VCaP (cell line): ENCODE data around the gene LRP1.

Source experiments
- H3K27ac ChIP-seq: fragments of 450-650 bp; 2 replicates; pipeline ENCODE4 v1.5.1; 2017
- CTCF ChIP-seq: fragments of 450-650 bp; conservative IDR thresholded peaks from 2 replicates; pipeline ENCODE4 v1.5.1; 2017; ENCODE audit warnings: mild to moderate bottlenecking, moderate library complexity

LRP1 gene

GRCh38 chr12:57244312-57244696, 116.0 kb downstream of the LRP1 start:
- TF ChIP-seq CTCF: no peak
- H3K27ac ChIP-seq: peak overlapping the region; percentile 69; the same call in 1 of the 2 replicates

GRCh38 chr12:57247041-57247440, 118.8 kb downstream of the LRP1 start:
- H3K27ac ChIP-seq: no peak overlapping the region
- TF ChIP-seq CTCF: no peak

DNA sequence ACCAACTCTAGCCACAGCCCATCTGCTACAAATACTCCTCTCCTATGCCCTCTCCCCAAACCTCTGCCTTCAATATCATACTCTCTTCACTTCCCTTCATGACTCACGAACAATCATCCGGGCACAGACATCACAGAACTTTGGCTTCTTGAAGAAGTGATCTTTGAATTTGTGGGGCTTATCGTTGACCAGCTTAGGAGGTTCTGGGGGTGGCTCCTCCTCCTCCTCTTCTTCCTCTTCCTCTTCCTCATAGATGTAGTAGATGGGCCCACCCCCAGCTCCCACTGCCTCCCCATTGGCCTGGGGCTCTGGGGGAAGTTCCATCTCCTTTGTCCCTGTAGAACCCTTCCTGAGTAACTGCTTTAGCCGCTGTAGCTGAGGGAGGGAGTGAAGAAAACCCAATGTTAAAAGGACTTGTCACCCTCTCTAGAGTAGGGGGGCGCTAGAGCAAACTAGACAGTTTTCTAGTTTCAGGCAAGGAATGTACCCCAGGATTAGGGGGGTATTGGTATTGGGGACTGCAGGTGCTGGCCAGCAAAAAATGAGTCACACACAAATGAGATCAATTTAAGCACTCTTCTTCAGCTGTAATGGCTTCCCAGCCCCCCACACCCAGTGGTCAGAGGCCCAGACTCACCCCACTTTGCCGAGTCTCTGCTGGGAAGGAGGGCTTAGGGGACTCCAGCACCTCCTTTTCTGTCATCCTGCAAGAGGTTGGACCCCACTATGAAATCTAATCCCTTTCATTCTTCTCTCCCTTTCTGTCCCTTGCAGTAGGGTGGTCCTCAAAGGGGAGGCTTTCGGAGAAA, 120.9 kb downstream of the LRP1 start:
- no peak for TF ChIP-seq CTCF
- H3K27ac ChIP-seq: no peak overlapping the region

GRCh38 chr12:57250541-57250940, 122.3 kb downstream of the LRP1 start:
- no peak for TF ChIP-seq CTCF
- no peak overlapping the region for H3K27ac ChIP-seq

DNA sequence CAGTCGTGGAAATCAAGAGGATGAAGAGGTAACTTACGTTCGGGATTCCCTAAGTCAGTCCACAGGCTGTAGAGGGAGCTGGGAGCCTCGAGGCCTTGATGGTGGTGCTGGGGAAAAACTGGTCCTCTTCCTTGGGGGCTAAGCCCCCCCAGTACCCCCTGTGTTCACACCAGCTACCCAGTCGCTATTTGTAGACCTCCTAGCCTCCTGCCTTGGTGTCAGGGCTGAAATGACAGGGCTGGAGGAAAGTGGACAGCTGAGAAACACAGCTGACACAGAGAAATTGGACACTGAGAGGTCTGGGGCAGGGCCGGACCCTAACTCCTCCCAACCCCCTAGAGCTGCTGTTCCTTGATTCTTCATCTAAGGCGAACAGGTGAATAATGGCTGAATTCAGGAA, 122.7 kb downstream of the LRP1 start, which contains the start of gene STAC3:
Gene STAC3, minus strand, starts transcription at position 232 of the 400 bp plus-strand sequence. CDS start 1,551 bp downstream, outside the sequence.
- no peak within 1 kb of the TSS for H3K27ac ChIP-seq
- no peak for TF ChIP-seq CTCF

DNA sequence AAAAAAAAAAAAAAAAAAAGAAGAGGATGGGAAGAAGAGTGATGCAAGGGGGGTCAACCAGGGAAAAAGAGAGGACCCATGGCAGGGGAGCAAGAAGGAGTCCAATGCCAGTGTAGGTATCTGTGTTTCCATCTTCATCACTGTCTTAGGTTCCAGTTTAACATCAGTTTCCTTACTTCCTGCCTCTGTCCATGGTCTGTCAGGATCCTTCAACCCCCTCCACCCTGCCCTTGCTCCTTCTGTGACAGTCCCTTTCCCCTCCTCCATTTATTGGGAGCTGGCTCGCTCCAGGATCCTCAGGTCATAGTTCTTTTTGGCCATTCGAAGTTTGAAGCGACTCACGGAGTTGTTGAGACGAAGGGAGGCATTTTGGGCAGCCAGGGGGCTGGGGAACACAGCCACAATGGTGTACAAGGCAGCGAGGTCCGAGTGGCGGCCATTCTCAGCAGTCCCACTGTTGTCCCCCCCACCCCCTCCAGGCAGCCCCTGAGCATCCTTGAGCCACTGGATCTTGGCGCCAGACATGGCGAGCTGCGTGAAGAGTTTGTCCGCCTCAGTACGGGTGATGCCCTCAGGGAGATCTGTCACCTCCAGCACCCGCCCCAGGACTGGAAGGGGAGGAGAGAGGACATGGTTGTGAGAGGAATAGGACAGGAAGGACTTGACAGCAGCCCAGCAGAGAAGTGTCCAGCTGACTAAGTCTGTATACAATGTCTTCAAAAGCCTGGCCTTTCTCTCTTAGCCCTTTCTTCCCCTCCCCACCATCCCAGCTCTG, 126.4 kb downstream of the LRP1 start:
- no peak overlapping the region for H3K27ac ChIP-seq
- TF ChIP-seq CTCF: no peak

DNA sequence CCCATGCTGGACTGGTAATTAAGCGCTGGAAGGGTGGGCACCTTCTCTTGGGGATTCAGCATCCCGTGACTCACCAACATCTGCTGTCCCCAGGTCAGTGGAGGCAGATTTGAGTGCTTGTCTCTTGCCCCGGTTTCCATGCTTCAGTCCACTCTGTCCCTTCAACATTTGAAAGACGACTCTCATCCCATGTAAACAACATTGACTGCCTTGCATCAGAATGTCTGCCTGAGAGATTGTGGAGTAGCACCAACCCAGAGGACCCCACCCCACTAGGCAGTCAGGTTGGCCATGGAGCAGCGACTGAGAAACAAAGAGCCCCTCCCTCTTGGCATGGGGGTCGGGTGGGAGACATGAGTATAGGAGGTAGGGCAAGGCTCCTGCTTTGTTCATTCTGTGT, 127.6 kb downstream of the LRP1 start:
- TF ChIP-seq CTCF: no peak
- no peak overlapping the region for H3K27ac ChIP-seq
